K562 (cell line): ENCODE measurements around the gene FCRL3.

ENCODE experiments used
- ARID2 ChIP-seq: fragments of 450-650 bp; IDR thresholded peaks from 2 replicates; pipeline ENCODE4 v1.6.1; 2017; ENCODE audit warnings: antibody characterized with exemption, mild to moderate bottlenecking
- CBFB ChIP-seq: sonication (generic); formaldehyde crosslinking; IDR thresholded peaks from 2 replicates; pipeline ENCODE4 v1.4.0; 2020; ENCODE audit warnings: mild to moderate bottlenecking, missing genetic modification reagents
- CREM ChIP-seq: IDR thresholded peaks from 2 replicates; pipeline ENCODE4 v1.6.1; 2014; ENCODE audit warnings: antibody characterized with exemption, low read depth
- GABPA ChIP-seq: fragments of 200-800 bp; sonication (Bioruptor generic); conservative IDR thresholded peaks from 2 replicates; pipeline ENCODE4 v1.6.1; 2016; ENCODE audit warnings: low read depth, missing genetic modification characterization, missing compliant biosample characterization
- RBM39 ChIP-seq: fragments of 200-400 bp; formaldehyde crosslinking; optimal IDR thresholded peaks from 2 replicates; pipeline ENCODE3; 2018; ENCODE audit warnings: low read depth, low read length
- SMC3 ChIP-seq: conservative IDR thresholded peaks from 2 replicates; pipeline ENCODE4 v1.6.1; 2011; ENCODE audit warnings: low read depth, low read length, improper control_type of control experiment; ENCODE audit not compliant: insufficient read depth
- SUPT5H ChIP-seq: fragments of 450-650 bp; IDR thresholded peaks from 2 replicates; pipeline ENCODE4 v1.6.1; 2016
- ZNF224 ChIP-seq: sonication (generic); formaldehyde crosslinking; IDR thresholded peaks from 2 replicates; pipeline ENCODE4 v1.8.0; 2022; ENCODE audit warnings: mild to moderate bottlenecking, missing genetic modification reagents
- TF ChIP-seq, protein P1 (sequence below): fragments of 450-650 bp; IDR thresholded peaks from 2 replicates; pipeline ENCODE4 v1.6.1; 2018; ENCODE audit not compliant: partially characterized antibody
- TF ChIP-seq, protein P2 (sequence below), 3 experiments: fragments of 200-800 bp in 1 of 3; fragments of 250-450 bp in 1 of 3; fragments of 450-650 bp in 1 of 3; sonication (Bioruptor Pico) in 1 of 3; sonication (Bioruptor generic) in 1 of 3; formaldehyde crosslinking in 1 of 3; IDR thresholded peaks; 2 replicates each; pipeline versions ENCODE4 v1.6.1 to v1.8.0; 2016 to 2022; ENCODE audit warnings: mild to moderate bottlenecking in 2 of 3, missing genetic modification characterization in 2 of 3, missing compliant biosample characterization in 1 of 3, moderate library complexity in 1 of 3
- TF ChIP-seq, protein P3 (sequence below): fragments of 450-650 bp; IDR thresholded peaks from 2 replicates; pipeline ENCODE4 v1.7.1; 2018; ENCODE audit warnings: mild to moderate bottlenecking, low read depth; ENCODE audit not compliant: partially characterized antibody
- TF ChIP-seq, protein P4 (sequence below): sonication (generic); formaldehyde crosslinking; IDR thresholded peaks from 2 replicates; pipeline ENCODE4 v1.8.0; 2022; ENCODE audit warnings: missing genetic modification reagents, mild to moderate bottlenecking, borderline replicate concordance
- TF ChIP-seq, protein P5 (sequence below): sonication (generic); formaldehyde crosslinking; IDR thresholded peaks from 2 replicates; pipeline ENCODE4 v1.8.0; 2022; ENCODE audit warnings: mild to moderate bottlenecking, missing genetic modification reagents
- TF ChIP-seq, protein P6 (sequence below), 3 experiments: IDR thresholded peaks in 2 of 3; conservative IDR thresholded peaks in 1 of 3; 2 replicates each; pipeline ENCODE4 v1.5.1; 2011 to 2012; ENCODE audit warnings: low read length in 3 of 3, mild to moderate bottlenecking in 3 of 3, control low read depth in 2 of 3, improper control_type of control experiment in 1 of 3, inconsistent platforms in 1 of 3, low read depth in 1 of 3, mixed read lengths in 1 of 3, moderate library complexity in 1 of 3; ENCODE audit not compliant: insufficient read depth in 2 of 3

DNA sequence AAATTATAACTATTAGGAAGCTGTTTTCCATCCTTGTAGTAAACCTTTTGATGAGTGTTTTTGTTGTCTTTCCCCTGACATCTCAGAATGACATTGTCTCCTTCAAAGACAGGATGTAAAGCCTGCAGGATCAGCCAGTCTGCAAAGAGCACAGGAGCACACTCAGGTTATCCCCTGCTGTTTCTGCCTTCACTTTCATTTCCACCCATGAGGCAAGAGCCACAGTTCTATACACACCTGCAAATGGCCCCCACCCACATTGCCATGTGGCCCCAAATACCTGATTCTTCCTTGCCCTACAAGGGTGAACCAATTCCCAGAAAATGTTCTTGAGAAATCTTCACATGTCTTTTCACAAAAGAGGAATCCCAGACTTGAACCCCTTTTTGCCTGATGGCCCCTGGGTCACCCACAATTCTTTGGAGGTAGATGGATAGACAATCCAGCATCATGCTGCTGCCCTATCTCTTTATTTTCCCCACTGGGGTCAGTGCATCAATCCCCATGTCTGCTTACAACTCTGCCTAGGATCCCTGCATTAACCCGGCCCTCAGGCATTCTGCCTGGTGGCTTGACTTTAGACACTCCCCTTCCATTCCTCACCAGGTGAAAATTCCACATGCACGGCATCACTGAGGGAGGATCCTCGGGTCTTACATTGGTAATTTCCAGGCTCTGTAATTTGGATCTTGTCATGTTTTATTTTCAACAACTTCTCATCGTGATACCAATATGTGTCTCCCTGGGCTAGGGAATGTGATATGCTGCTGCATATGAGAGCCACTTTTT is 2.6 kb downstream of the FCRL3 start:
- TF ChIP-seq CBFB (CRISPR knock-in tag) = no peak
- TF ChIP-seq, protein P1, sequence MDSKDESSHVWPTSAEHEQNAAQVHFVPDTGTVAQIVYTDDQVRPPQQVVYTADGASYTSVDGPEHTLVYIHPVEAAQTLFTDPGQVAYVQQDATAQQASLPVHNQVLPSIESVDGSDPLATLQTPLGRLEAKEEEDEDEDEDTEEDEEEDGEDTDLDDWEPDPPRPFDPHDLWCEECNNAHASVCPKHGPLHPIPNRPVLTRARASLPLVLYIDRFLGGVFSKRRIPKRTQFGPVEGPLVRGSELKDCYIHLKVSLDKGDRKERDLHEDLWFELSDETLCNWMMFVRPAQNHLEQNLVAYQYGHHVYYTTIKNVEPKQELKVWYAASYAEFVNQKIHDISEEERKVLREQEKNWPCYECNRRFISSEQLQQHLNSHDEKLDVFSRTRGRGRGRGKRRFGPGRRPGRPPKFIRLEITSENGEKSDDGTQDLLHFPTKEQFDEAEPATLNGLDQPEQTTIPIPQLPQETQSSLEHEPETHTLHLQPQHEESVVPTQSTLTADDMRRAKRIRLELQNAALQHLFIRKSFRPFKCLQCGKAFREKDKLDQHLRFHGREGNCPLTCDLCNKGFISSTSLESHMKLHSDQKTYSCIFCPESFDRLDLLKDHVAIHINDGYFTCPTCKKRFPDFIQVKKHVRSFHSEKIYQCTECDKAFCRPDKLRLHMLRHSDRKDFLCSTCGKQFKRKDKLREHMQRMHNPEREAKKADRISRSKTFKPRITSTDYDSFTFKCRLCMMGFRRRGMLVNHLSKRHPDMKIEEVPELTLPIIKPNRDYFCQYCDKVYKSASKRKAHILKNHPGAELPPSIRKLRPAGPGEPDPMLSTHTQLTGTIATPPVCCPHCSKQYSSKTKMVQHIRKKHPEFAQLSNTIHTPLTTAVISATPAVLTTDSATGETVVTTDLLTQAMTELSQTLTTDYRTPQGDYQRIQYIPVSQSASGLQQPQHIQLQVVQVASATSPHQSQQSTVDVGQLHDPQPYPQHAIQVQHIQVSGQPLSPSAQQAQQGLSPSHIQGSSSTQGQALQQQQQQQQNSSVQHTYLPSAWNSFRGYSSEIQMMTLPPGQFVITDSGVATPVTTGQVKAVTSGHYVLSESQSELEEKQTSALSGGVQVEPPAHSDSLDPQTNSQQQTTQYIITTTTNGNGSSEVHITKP = no peak
- TF ChIP-seq, protein P2, sequence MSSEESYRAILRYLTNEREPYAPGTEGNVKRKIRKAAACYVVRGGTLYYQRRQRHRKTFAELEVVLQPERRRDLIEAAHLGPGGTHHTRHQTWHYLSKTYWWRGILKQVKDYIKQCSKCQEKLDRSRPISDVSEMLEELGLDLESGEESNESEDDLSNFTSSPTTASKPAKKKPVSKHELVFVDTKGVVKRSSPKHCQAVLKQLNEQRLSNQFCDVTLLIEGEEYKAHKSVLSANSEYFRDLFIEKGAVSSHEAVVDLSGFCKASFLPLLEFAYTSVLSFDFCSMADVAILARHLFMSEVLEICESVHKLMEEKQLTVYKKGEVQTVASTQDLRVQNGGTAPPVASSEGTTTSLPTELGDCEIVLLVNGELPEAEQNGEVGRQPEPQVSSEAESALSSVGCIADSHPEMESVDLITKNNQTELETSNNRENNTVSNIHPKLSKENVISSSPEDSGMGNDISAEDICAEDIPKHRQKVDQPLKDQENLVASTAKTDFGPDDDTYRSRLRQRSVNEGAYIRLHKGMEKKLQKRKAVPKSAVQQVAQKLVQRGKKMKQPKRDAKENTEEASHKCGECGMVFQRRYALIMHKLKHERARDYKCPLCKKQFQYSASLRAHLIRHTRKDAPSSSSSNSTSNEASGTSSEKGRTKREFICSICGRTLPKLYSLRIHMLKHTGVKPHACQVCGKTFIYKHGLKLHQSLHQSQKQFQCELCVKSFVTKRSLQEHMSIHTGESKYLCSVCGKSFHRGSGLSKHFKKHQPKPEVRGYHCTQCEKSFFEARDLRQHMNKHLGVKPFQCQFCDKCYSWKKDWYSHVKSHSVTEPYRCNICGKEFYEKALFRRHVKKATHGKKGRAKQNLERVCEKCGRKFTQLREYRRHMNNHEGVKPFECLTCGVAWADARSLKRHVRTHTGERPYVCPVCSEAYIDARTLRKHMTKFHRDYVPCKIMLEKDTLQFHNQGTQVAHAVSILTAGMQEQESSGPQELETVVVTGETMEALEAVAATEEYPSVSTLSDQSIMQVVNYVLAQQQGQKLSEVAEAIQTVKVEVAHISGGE (CRISPR knock-in tag; IDR thresholded peaks at IDR 0.05) = no peak
- TF ChIP-seq, protein P3, sequence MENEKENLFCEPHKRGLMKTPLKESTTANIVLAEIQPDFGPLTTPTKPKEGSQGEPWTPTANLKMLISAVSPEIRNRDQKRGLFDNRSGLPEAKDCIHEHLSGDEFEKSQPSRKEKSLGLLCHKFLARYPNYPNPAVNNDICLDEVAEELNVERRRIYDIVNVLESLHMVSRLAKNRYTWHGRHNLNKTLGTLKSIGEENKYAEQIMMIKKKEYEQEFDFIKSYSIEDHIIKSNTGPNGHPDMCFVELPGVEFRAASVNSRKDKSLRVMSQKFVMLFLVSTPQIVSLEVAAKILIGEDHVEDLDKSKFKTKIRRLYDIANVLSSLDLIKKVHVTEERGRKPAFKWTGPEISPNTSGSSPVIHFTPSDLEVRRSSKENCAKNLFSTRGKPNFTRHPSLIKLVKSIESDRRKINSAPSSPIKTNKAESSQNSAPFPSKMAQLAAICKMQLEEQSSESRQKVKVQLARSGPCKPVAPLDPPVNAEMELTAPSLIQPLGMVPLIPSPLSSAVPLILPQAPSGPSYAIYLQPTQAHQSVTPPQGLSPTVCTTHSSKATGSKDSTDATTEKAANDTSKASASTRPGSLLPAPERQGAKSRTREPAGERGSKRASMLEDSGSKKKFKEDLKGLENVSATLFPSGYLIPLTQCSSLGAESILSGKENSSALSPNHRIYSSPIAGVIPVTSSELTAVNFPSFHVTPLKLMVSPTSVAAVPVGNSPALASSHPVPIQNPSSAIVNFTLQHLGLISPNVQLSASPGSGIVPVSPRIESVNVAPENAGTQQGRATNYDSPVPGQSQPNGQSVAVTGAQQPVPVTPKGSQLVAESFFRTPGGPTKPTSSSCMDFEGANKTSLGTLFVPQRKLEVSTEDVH = no peak
- no peak for TF ChIP-seq CREM
- TF ChIP-seq SMC3 = no peak
- TF ChIP-seq GABPA (tag) = no peak
- TF ChIP-seq ZNF224 (CRISPR knock-in tag) = no peak
- TF ChIP-seq SUPT5H = no peak
- TF ChIP-seq, protein P4, sequence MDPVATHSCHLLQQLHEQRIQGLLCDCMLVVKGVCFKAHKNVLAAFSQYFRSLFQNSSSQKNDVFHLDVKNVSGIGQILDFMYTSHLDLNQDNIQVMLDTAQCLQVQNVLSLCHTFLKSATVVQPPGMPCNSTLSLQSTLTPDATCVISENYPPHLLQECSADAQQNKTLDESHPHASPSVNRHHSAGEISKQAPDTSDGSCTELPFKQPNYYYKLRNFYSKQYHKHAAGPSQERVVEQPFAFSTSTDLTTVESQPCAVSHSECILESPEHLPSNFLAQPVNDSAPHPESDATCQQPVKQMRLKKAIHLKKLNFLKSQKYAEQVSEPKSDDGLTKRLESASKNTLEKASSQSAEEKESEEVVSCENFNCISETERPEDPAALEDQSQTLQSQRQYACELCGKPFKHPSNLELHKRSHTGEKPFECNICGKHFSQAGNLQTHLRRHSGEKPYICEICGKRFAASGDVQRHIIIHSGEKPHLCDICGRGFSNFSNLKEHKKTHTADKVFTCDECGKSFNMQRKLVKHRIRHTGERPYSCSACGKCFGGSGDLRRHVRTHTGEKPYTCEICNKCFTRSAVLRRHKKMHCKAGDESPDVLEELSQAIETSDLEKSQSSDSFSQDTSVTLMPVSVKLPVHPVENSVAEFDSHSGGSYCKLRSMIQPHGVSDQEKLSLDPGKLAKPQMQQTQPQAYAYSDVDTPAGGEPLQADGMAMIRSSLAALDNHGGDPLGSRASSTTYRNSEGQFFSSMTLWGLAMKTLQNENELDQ (CRISPR knock-in tag) = no peak
- TF ChIP-seq, protein P5, sequence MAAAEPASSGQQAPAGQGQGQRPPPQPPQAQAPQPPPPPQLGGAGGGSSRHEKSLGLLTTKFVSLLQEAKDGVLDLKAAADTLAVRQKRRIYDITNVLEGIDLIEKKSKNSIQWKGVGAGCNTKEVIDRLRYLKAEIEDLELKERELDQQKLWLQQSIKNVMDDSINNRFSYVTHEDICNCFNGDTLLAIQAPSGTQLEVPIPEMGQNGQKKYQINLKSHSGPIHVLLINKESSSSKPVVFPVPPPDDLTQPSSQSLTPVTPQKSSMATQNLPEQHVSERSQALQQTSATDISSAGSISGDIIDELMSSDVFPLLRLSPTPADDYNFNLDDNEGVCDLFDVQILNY (CRISPR knock-in tag) = no peak
- TF ChIP-seq, protein P6, sequence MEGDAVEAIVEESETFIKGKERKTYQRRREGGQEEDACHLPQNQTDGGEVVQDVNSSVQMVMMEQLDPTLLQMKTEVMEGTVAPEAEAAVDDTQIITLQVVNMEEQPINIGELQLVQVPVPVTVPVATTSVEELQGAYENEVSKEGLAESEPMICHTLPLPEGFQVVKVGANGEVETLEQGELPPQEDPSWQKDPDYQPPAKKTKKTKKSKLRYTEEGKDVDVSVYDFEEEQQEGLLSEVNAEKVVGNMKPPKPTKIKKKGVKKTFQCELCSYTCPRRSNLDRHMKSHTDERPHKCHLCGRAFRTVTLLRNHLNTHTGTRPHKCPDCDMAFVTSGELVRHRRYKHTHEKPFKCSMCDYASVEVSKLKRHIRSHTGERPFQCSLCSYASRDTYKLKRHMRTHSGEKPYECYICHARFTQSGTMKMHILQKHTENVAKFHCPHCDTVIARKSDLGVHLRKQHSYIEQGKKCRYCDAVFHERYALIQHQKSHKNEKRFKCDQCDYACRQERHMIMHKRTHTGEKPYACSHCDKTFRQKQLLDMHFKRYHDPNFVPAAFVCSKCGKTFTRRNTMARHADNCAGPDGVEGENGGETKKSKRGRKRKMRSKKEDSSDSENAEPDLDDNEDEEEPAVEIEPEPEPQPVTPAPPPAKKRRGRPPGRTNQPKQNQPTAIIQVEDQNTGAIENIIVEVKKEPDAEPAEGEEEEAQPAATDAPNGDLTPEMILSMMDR (IDR thresholded peaks at IDR 0.05 in 2 of 3, conservative IDR thresholded peaks at IDR 0.05 in 1 of 3; ENCODE audit: insufficient read depth in 2 of 3, low read depth in 1 of 3, low read length in 3 of 3) = no peak
- TF ChIP-seq RBM39 = no peak
- TF ChIP-seq ARID2 = no peak
